Spleen (tissue), 11 donors: ENCODE results near the gene DISC1. TPM values are rescaled to one million over a fixed set of nuclear protein-coding genes. Genes with fewer than 3 reads are reported as not detected.

Source experiments
- DNase-seq: peaks from one replicate; pipeline ENCODE4 v3.0.0-alpha.2; 2020
- H3K27ac ChIP-seq, 8 donors: fragments of 200-600 bp; sonication (generic) in 7 of 8; 1 replicate in 4 of 8; 2 replicates in 4 of 8; pipeline versions ENCODE4 v1.5.0 to v1.8.0; 2016 to 2021; ENCODE audit warnings: inconsistent platforms in 4 of 8, mild to moderate bottlenecking in 4 of 8, moderate library complexity in 1 of 8
- H3K27me3 ChIP-seq, 7 donors: fragments of 200-600 bp; sonication (generic) in 6 of 7; replicated peaks in 1 of 7; 1 replicate in 4 of 7; 2 replicates in 3 of 7; pipeline versions ENCODE4 v1.5.0 to v1.8.0; 2016 to 2021; ENCODE audit warnings: inconsistent platforms in 3 of 7, mild to moderate bottlenecking in 1 of 7
- H3K36me3 ChIP-seq, 6 donors: fragments of 200-600 bp; sonication (generic) in 5 of 6; 1 replicate in 4 of 6; 2 replicates in 2 of 6; pipeline versions ENCODE4 v1.5.0 to v1.8.0; 2016 to 2021; ENCODE audit warnings: inconsistent platforms in 2 of 6
- H3K4me1 ChIP-seq, 6 donors: fragments of 200-600 bp; sonication (generic) in 5 of 6; 1 replicate in 3 of 6; 2 replicates in 3 of 6; pipeline versions ENCODE4 v1.5.0 to v1.8.0; 2016 to 2021; ENCODE audit warnings: inconsistent platforms in 3 of 6
- H3K4me3 ChIP-seq, 8 donors: fragments of 200-600 bp; sonication (generic) in 7 of 8; 1 replicate in 4 of 8; 2 replicates in 4 of 8; pipeline versions ENCODE4 v1.5.0 to v1.8.0; 2016 to 2021; ENCODE audit warnings: inconsistent platforms in 4 of 8, mild to moderate bottlenecking in 4 of 8, moderate library complexity in 2 of 8
- H3K9me3 ChIP-seq, 8 donors: fragments of 200-600 bp; sonication (generic) in 7 of 8; 1 replicate in 4 of 8; 2 replicates in 4 of 8; pipeline versions ENCODE4 v1.5.0 to v1.8.0; 2016 to 2021; ENCODE audit warnings: inconsistent platforms in 4 of 8
- CTCF ChIP-seq, 11 experiments: fragments of 200-600 bp in 7 of 11; fragments of 450-650 bp in 4 of 11; sonication (generic) in 4 of 11; IDR thresholded peaks in 8 of 11; conservative IDR thresholded peaks in 3 of 11; 1 replicate in 7 of 11; 2 replicates in 4 of 11; pipeline versions ENCODE4 v1.4.0 to v1.8.0; 2016 to 2021; ENCODE audit warnings: antibody characterized with exemption in 11 of 11, inconsistent platforms in 4 of 11, mild to moderate bottlenecking in 1 of 11
- POLR2A ChIP-seq, 3 donors: fragments of 450-650 bp; IDR thresholded peaks; one replicate each; pipeline ENCODE4 v1.5.1; 2017; ENCODE audit warnings: antibody characterized with exemption in 3 of 3, mild to moderate bottlenecking in 1 of 3
- POLR2AphosphoS5 ChIP-seq, 3 donors: sonication (generic); formaldehyde crosslinking; IDR thresholded peaks; one replicate each; pipeline ENCODE4 v1.5.1; 2017; ENCODE audit warnings: antibody characterized with exemption in 3 of 3
- WGBS, 5 donors: extraction: QIAGEN DNeasy Blood & Tissue Kit in 3 of 5; methylation state at CpG; one replicate each; pipeline versions ENCODE4 v1.1.5 to v1.1.7; 2013 to 2018; 5-methylcytosine and 5-hydroxymethylcytosine counted together
- intact Hi-C: fragments of 100-400 bp; cut with DNase I; formaldehyde crosslinking; loops from one replicate; pipeline ENCODE4 v1.15.0; 2023; ENCODE audit warnings: low total_unique reads
- polyA plus RNA-seq, 3 donors: library from polyadenylated mRNA; stranded (reverse); fragments of 200-250 nt; gene quantifications; one replicate each; pipeline ENCODE4 v1.2.1, GENCODE V29; 2013
- total RNA-seq, 7 donors: library from RNA; depleted of rRNA in 3 of 7; stranded (reverse); fragments of >200 nt in 3 of 7; fragmentation: NEBNext Ultra II Directional in 4 of 7; extraction: Animal tissue kit (Norgen Biotek cat#: 25700) in 4 of 7; gene quantifications; one replicate each; pipeline versions ENCODE4 v1.1.0 to v1.2.1, GENCODE V29; 2016 to 2021
- donor health status: healthy with polysubstance abuse.
- donor health status: DM: no; HTN: no; CAD: no; lungs with moderate emphysema.
- donor health status: DM: no; HTN: no; CAD: no.
- donor health status: Bipolar disorder and iron deficiency.
- donor health status: healthy.
- donor health status: DM: no; HTN: no; CAD: no.
- donor health status: DM: yes; HTN: yes; CAD: no.

The DISC1 gene
- total and polyA plus RNA-seq, 10 donors: 0.89 to 36.4 (median 24.2) TPM

- no peaks in the 10 kb centered on the region for H3K36me3 ChIP-seq
- intact Hi-C loops: no loop called here
- WGBS, 5 donors: 88 to 94% (median 90%) methylated on average over 8 of the region's 8 CpGs
- H3K27me3 ChIP-seq: no peaks in the 10 kb centered on the region
- no peak for DNase-seq
- TF ChIP-seq POLR2A (IDR thresholded peaks at IDR 0.05) (no peak), POLR2AphosphoS5 (IDR thresholded peaks at IDR 0.05) (no peak), CTCF (IDR thresholded peaks at IDR 0.05 in 8 of 11, conservative IDR thresholded peaks at IDR 0.05 in 3 of 11) (no peak)
- no peak overlapping the region for H3K27ac ChIP-seq
- no peaks in the 10 kb centered on the region for H3K9me3 ChIP-seq
- H3K4me1 ChIP-seq: no peaks in the 10 kb centered on the region
- no peak overlapping the region for H3K4me3 ChIP-seq
These were observed 256.2 kb downstream of the DISC1 start for GRCh38 chr1:231882790-231883189.

DNA sequence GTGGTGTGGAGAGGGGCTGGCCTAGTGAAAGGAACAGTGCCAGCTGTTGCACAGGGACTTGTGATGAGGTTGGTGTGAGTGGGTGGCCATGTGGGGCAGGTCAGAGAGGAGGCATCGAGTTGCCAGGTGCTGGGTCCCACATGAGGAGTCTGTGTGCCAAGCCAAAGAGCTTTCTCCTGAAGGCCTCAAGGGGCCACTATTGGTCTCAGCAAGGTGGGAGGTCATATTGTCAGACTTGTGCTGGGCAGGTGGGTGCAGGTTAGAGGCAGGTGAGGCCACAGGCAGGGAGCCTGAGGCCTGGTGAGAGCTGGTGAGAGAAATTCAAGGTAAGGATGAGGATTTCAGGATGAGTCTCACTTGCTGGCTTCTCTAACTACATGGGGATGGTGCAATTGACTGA is 256.8 kb downstream of the DISC1 start:
- intact Hi-C loops: no loop called here
- Histone ChIP-seq H3K9me3 (no peaks in the 10 kb centered on the region), H3K4me3 (no peak overlapping the region), H3K27me3 (no peaks in the 10 kb centered on the region), H3K4me1 (no peaks in the 10 kb centered on the region), H3K27ac (no peak overlapping the region), H3K36me3 (no peaks in the 10 kb centered on the region)
- no peak for TF ChIP-seq CTCF (IDR thresholded peaks at IDR 0.05 in 8 of 11, conservative IDR thresholded peaks at IDR 0.05 in 3 of 11)
- no peak for TF ChIP-seq POLR2AphosphoS5 (IDR thresholded peaks at IDR 0.05)
- TF ChIP-seq POLR2A (IDR thresholded peaks at IDR 0.05): no peak
- DNase-seq: no peak
- 69 to 100% (median 91%) methylated on average over 1 of the region's 1 CpG for WGBS, 5 donors

GRCh38 chr1:231885209-231885854 is 258.7 kb downstream of the DISC1 start:
- 75 to 91% (median 83%) methylated on average over 7 of the region's 7 CpGs for WGBS, 5 donors
- no peak overlapping the region for H3K27ac ChIP-seq
- DNase-seq: no peak
- H3K9me3 ChIP-seq: no peaks in the 10 kb centered on the region
- H3K4me3 ChIP-seq: no peak overlapping the region
- H3K36me3 ChIP-seq: no peaks in the 10 kb centered on the region
- intact Hi-C loops: no loop called here
- TF ChIP-seq POLR2A (IDR thresholded peaks at IDR 0.05): no peak
- TF ChIP-seq POLR2AphosphoS5 (IDR thresholded peaks at IDR 0.05): no peak
- no peak for TF ChIP-seq CTCF (IDR thresholded peaks at IDR 0.05 in 8 of 11, conservative IDR thresholded peaks at IDR 0.05 in 3 of 11)
- H3K27me3 ChIP-seq: no peaks in the 10 kb centered on the region
- H3K4me1 ChIP-seq: no peaks in the 10 kb centered on the region

GRCh38 chr1:231887166-231887565 is 260.6 kb downstream of the DISC1 start:
- Histone ChIP-seq H3K27ac (no peak overlapping the region), H3K4me3 (no peak overlapping the region), H3K27me3 (no peaks in the 10 kb centered on the region), H3K9me3 (no peaks in the 10 kb centered on the region), H3K36me3 (no peaks in the 10 kb centered on the region), H3K4me1 (no peaks in the 10 kb centered on the region)
- no peak for DNase-seq
- 88 to 98% (median 94%) methylated on average over 3 of the region's 3 CpGs for WGBS, 5 donors
- intact Hi-C loops: no loop called here
- TF ChIP-seq POLR2AphosphoS5 (IDR thresholded peaks at IDR 0.05): no peak
- no peak for TF ChIP-seq CTCF (IDR thresholded peaks at IDR 0.05 in 8 of 11, conservative IDR thresholded peaks at IDR 0.05 in 3 of 11)
- TF ChIP-seq POLR2A (IDR thresholded peaks at IDR 0.05): no peak
